K562 (cell line): ENCODE results near the gene OR7G3. TPM values are rescaled to one million over a fixed set of nuclear protein-coding genes. Genes with fewer than 3 reads are reported as not detected.

Source experiments
- ATAC-seq: fragments of 200-7000 bp; cut with Tn5 transposase; 3 replicates; pipeline ENCODE4 v1.9.1; 2020; ENCODE audit warnings: moderate library complexity
- BruUV-seq: library from RNA; stranded (reverse); fragments of 400-500 nt; replicated peaks from 2 replicates; lab custom pipeline; 2021; lab: Mats Ljungman, UMichigan
- CTCF ChIA-PET: fragments of 300-600 bp; formaldehyde crosslinking; extraction: SDS; loops from one replicate; lab custom pipeline; 2021; ENCODE audit warnings: low intra/inter-chr PET ratio; lab: Yijun Ruan, JAX
- POLR2A ChIA-PET: fragments of 300-600, 350-650 bp; sonication (Branson Sonifier 250); formaldehyde crosslinking; extraction: SDS; loops from one replicate; lab custom pipeline; 2021; ENCODE audit warnings: antibody characterized with exemption, inconsistent platforms; lab: Yijun Ruan, JAX
- DNase-seq, 4 experiments: peaks; one replicate each; pipeline versions ENCODE4 v3.0.0 to v3.0.0-alpha.2; 2011 to 2018; ENCODE audit warnings: low spot score in 3 of 4, mixed read lengths in 3 of 4; ENCODE audit errors: extremely low read depth in 1 of 4
- FAIRE-seq: peaks from 2 replicates; lab custom pipeline; 2011; peaks lifted over from hg19 to GRCh38; lab: Jason Lieb, UNC
- H2AFZ ChIP-seq: 2 replicates; pipeline ENCODE4 v1.6.0; 2011; ENCODE audit warnings: low read depth, low read length, control low read depth, inconsistent platforms
- H3K27ac ChIP-seq: fragments of 200-600 bp; 3 replicates; pipeline ENCODE4 v1.8.0; 2011; ENCODE audit warnings: low read depth, mild to moderate bottlenecking, control low read depth, inconsistent platforms, low read length, moderate library complexity, mixed read lengths; ENCODE audit errors: extremely low read depth
- H3K27me3 ChIP-seq, 2 experiments: fragments of 300-600 bp in 1 of 2; 2 replicates in 1 of 2; 3 replicates in 1 of 2; pipeline versions ENCODE4 v1.6.0 to v1.8.0; 2011; ENCODE audit warnings: inconsistent platforms in 2 of 2, low read length in 2 of 2, mild to moderate bottlenecking in 1 of 2, mixed read lengths in 1 of 2, moderate library complexity in 1 of 2; ENCODE audit not compliant: control insufficient read depth in 2 of 2, insufficient read depth in 2 of 2
- H3K36me3 ChIP-seq: fragments of 300-600 bp; 3 replicates; pipeline ENCODE4 v1.8.0; 2011; ENCODE audit warnings: mild to moderate bottlenecking, low read length, inconsistent platforms; ENCODE audit not compliant: control insufficient read depth, insufficient read depth
- H3K4me1 ChIP-seq, 2 experiments: fragments of 200-600 bp in 1 of 2; replicated peaks in 1 of 2; 2 replicates in 1 of 2; 3 replicates in 1 of 2; pipeline versions ENCODE4 v1.5.1 to v1.8.0; 2011; ENCODE audit warnings: inconsistent platforms in 2 of 2, low read length in 2 of 2, mild to moderate bottlenecking in 1 of 2, mixed read lengths in 1 of 2, moderate library complexity in 1 of 2; ENCODE audit not compliant: control insufficient read depth in 2 of 2, insufficient read depth in 2 of 2
- H3K4me2 ChIP-seq: 2 replicates; pipeline ENCODE4 v1.6.1; 2011; ENCODE audit warnings: low read length, control low read depth, inconsistent platforms, mixed read lengths; ENCODE audit not compliant: insufficient read depth
- H3K4me3 ChIP-seq: fragments of 200-600 bp; sonication (generic), shearing (Covaris generic); 2 replicates; pipeline ENCODE4 v1.5.1; 2016; ENCODE audit warnings: control low read depth, inconsistent platforms
- H3K79me2 ChIP-seq: fragments of 200-600 bp; 3 replicates; pipeline ENCODE4 v1.8.0; 2011; ENCODE audit warnings: low read length, inconsistent platforms; ENCODE audit not compliant: control insufficient read depth, insufficient read depth
- H3K9ac ChIP-seq, 2 experiments: 2 replicates each; pipeline versions ENCODE4 v1.6.0 to v1.6.1; 2011; ENCODE audit warnings: low read depth in 2 of 2, low read length in 2 of 2, control low read depth in 1 of 2, inconsistent platforms in 1 of 2, mild to moderate bottlenecking in 1 of 2, mixed read lengths in 1 of 2; ENCODE audit not compliant: insufficient read depth in 1 of 2
- H3K9me1 ChIP-seq: one replicate; pipeline ENCODE4 v1.6.0; 2011; ENCODE audit warnings: inconsistent platforms, mild to moderate bottlenecking, low read length, moderate library complexity; ENCODE audit not compliant: control insufficient read depth, insufficient read depth
- H3K9me3 ChIP-seq: replicated peaks from 2 replicates; pipeline ENCODE4 v1.5.1; 2011; ENCODE audit warnings: low read depth, low read length, inconsistent platforms; ENCODE audit not compliant: control insufficient read depth, insufficient read depth
- H4K20me1 ChIP-seq: replicated peaks from 2 replicates; pipeline ENCODE4 v1.6.1; 2011; ENCODE audit warnings: low read length, inconsistent platforms, mixed read lengths; ENCODE audit not compliant: control insufficient read depth, insufficient read depth
- E2F6 ChIP-seq, 2 experiments: IDR thresholded peaks; 2 replicates each; pipeline ENCODE4 v1.6.1; 2011; ENCODE audit warnings: borderline replicate concordance in 1 of 2, control low read depth in 1 of 2, low read depth in 1 of 2, low read length in 1 of 2, mild to moderate bottlenecking in 1 of 2, mixed read lengths in 1 of 2, moderate library complexity in 1 of 2; ENCODE audit not compliant: insufficient read depth in 1 of 2, insufficient read length in 1 of 2, poor library complexity in 1 of 2, severe bottlenecking in 1 of 2; ENCODE audit errors: extremely low read depth in 1 of 2
- FOXK2 ChIP-seq, 2 experiments: fragments of 450-650 bp; IDR thresholded peaks in 1 of 2; conservative IDR thresholded peaks in 1 of 2; 2 replicates each; pipeline ENCODE4 v1.6.1; 2016; ENCODE audit warnings: low read depth in 2 of 2, mild to moderate bottlenecking in 1 of 2
- POLR2B ChIP-seq: fragments of 450-650 bp; IDR thresholded peaks from 2 replicates; pipeline ENCODE4 v1.6.1; 2018; ENCODE audit warnings: low read depth; ENCODE audit not compliant: partially characterized antibody
- PRPF4 ChIP-seq: fragments of 200-400 bp; formaldehyde crosslinking; IDR thresholded peaks from one replicate; pipeline ENCODE4 v1.6.1; 2017; ENCODE audit warnings: low read length, low read depth, mild to moderate bottlenecking; ENCODE audit not compliant: insufficient read depth, poor library complexity, severe bottlenecking
- RBM25 ChIP-seq: fragments of 200-400 bp; formaldehyde crosslinking; IDR thresholded peaks from 2 replicates; pipeline ENCODE4 v1.6.1; 2018; ENCODE audit warnings: low read length, low read depth, moderate library complexity; ENCODE audit not compliant: severe bottlenecking
- SMARCE1 ChIP-seq: fragments of 450-650 bp; IDR thresholded peaks from 2 replicates; pipeline ENCODE4 v1.7.1; 2016; ENCODE audit warnings: mild to moderate bottlenecking
- SMC3 ChIP-seq: conservative IDR thresholded peaks from 2 replicates; pipeline ENCODE4 v1.6.1; 2011; ENCODE audit warnings: low read depth, low read length, improper control_type of control experiment; ENCODE audit not compliant: insufficient read depth
- SRSF3 ChIP-seq: fragments of 200-400 bp; formaldehyde crosslinking; IDR thresholded peaks from 2 replicates; pipeline ENCODE4 v1.6.1; 2016; ENCODE audit warnings: mild to moderate bottlenecking, low read length, moderate library complexity; ENCODE audit not compliant: insufficient read depth
- U2AF2 ChIP-seq: fragments of 200-400 bp; formaldehyde crosslinking; optimal IDR thresholded peaks from 2 replicates; pipeline ENCODE3; 2017; ENCODE audit warnings: low read depth, mild to moderate bottlenecking, low read length
- ZBTB49 ChIP-seq: sonication (generic); formaldehyde crosslinking; IDR thresholded peaks from 2 replicates; pipeline ENCODE4 v1.8.0; 2022; ENCODE audit warnings: missing genetic modification reagents, mild to moderate bottlenecking, borderline replicate concordance
- ZNF354B ChIP-seq: fragments of 250-450 bp; sonication (Bioruptor Pico); IDR thresholded peaks from 2 replicates; pipeline ENCODE4 v1.4.0; 2020
- ZNF584 ChIP-seq: fragments of 200-800 bp; sonication (Bioruptor generic); IDR thresholded peaks from 2 replicates; pipeline ENCODE4 v1.6.1; 2016; ENCODE audit warnings: low read depth, mild to moderate bottlenecking, missing genetic modification characterization, missing compliant biosample characterization
- WGBS: fragments of 100-300 bp; shearing (Covaris generic); methylation state at CpG from one replicate; pipeline ENCODE4 v1.1.6; 2016; ENCODE audit warnings: low coverage, mixed read lengths; ENCODE audit not compliant: insufficient coverage; ENCODE audit errors: missing lambda C conversion rate; 5-methylcytosine and 5-hydroxymethylcytosine counted together
- in situ Hi-C: fragments of 300-500 bp; cut with MboI; formaldehyde crosslinking; loops from 4 replicates; pipeline ENCODE4 v1.15.0; 2018; ENCODE audit warnings: inconsistent platforms, mixed read lengths
- intact Hi-C: fragments of 100-400 bp; cut with micrococcal nuclease; formaldehyde crosslinking; loops from 2 replicates; pipeline ENCODE4 v1.14.2; 2022
- polyA plus RNA-seq, 8 experiments: library from polyadenylated mRNA; depleted of rRNA in 4 of 8; stranded (reverse) in 5 of 8; unstranded in 3 of 8; fragments of >200 nt; fragmentation: Nextera tagmentation in 2 of 8; fragmentation: Illumina TruSeq in 1 of 8; extraction: Ambion mirVana in 2 of 8; extraction: Trizol in 1 of 8; gene quantifications; 2 replicates each; pipeline versions ENCODE4 v1.2.1 to v1.2.3, GENCODE V29; 2011 to 2014; ENCODE audit warnings: inconsistent platforms in 1 of 8, missing spikeins in 1 of 8
- total RNA-seq, 7 experiments: library from RNA; depleted of rRNA in 6 of 7; stranded (reverse); fragments of >200 nt in 6 of 7; fragmentation: Illumina TruSeq in 2 of 7; extraction: Trizol in 2 of 7; gene quantifications; 2 replicates each; pipeline versions ENCODE4 v1.2.1 to v1.2.3, GENCODE V29; 2011 to 2021; ENCODE audit warnings: low replicate concordance in 1 of 7
- TF ChIP-seq, protein P1 (sequence below), 2 experiments: fragments of 150-350 bp in 1 of 2; IDR thresholded peaks; 2 replicates each; pipeline ENCODE4 v1.6.1; 2012 to 2016; ENCODE audit warnings: low read depth in 2 of 2, low read length in 2 of 2, mild to moderate bottlenecking in 1 of 2, moderate library complexity in 1 of 2
- TF ChIP-seq, protein P2 (sequence below): sonication (generic); formaldehyde crosslinking; IDR thresholded peaks from 2 replicates; pipeline ENCODE4 v1.9.0; 2022; ENCODE audit warnings: mild to moderate bottlenecking, missing genetic modification reagents

OR7G3 gene
- total and polyA plus RNA-seq, 9 of the 15 experiments (the other 6 are each of a cell fraction or from before 2014, with no cell fraction given) = not detected

DNA sequence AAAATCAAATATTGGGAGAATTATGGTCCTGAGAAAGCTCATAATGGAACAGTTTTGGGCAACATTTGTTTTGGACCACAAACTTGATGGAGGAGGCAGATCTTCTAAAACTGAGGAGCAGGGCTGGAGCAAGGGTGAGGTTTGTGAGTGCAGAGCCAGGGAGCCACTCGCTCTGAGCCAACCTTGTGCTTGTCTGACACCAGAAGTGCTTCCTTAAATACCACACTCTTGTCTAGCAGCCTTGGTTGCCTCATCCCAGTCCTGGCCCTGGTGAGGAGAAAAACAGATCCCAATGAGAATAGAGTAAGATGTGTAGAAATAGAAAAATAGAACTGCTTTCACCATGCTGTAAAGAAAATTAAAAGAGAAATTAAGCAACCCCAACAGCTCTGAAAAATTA lies 20.1 kb upstream of the OR7G3 start:
- CTCF ChIA-PET = no interaction called here
- intact Hi-C loops (no loop called here), in situ Hi-C loops (no loop called here)
- 100% methylated on average over 1 of the region's 1 CpG for WGBS
- ATAC-seq (no peak), DNase-seq (no peak), FAIRE-seq (no peak)
- H3K4me2 ChIP-seq = no peak overlapping the region
- no peak overlapping the region for H3K4me3 ChIP-seq
- H3K9ac ChIP-seq = no peak overlapping the region
- H2AFZ ChIP-seq = no peak overlapping the region
- POLR2A ChIA-PET = no interaction called here
- no TSS peak for BruUV-seq
- no peak overlapping the region for H3K27ac ChIP-seq
- H3K4me1 ChIP-seq = no peaks in the 10 kb centered on the region
- peaks cover 97% of the 10 kb centered on the region for H3K79me2 ChIP-seq
- H3K9me3 ChIP-seq = peaks cover 18% of the 10 kb centered on the region
- no peaks in the 10 kb centered on the region for H3K27me3 ChIP-seq
- no peaks in the 10 kb centered on the region for H3K9me1 ChIP-seq
- peaks cover 56% of the 10 kb centered on the region for H3K36me3 ChIP-seq
- H4K20me1 ChIP-seq = no peaks in the 10 kb centered on the region
- TF ChIP-seq SMARCE1 (no peak), U2AF2 (no peak), E2F6 (IDR thresholded peaks at IDR 0.05; ENCODE audit: borderline replicate concordance in 1 of 2, extremely low read depth in 1 of 2, insufficient read depth in 1 of 2, insufficient read length in 1 of 2, low read depth in 1 of 2, low read length in 1 of 2, poor library complexity in 1 of 2, severe bottlenecking in 1 of 2) (no peak), SRSF3 (no peak), RBM25 (no peak), ZNF584 (no peak), POLR2B (no peak), FOXK2 (conservative IDR thresholded peaks at IDR 0.05 in 1 of 2, IDR thresholded peaks at IDR 0.05 in 1 of 2; ENCODE audit: low read depth in 2 of 2) (no peak), ZNF354B (CRISPR knock-in tag) (no peak), ZBTB49 (no peak), PRPF4 (no peak), SMC3 (no peak)
- TF ChIP-seq, protein P1, sequence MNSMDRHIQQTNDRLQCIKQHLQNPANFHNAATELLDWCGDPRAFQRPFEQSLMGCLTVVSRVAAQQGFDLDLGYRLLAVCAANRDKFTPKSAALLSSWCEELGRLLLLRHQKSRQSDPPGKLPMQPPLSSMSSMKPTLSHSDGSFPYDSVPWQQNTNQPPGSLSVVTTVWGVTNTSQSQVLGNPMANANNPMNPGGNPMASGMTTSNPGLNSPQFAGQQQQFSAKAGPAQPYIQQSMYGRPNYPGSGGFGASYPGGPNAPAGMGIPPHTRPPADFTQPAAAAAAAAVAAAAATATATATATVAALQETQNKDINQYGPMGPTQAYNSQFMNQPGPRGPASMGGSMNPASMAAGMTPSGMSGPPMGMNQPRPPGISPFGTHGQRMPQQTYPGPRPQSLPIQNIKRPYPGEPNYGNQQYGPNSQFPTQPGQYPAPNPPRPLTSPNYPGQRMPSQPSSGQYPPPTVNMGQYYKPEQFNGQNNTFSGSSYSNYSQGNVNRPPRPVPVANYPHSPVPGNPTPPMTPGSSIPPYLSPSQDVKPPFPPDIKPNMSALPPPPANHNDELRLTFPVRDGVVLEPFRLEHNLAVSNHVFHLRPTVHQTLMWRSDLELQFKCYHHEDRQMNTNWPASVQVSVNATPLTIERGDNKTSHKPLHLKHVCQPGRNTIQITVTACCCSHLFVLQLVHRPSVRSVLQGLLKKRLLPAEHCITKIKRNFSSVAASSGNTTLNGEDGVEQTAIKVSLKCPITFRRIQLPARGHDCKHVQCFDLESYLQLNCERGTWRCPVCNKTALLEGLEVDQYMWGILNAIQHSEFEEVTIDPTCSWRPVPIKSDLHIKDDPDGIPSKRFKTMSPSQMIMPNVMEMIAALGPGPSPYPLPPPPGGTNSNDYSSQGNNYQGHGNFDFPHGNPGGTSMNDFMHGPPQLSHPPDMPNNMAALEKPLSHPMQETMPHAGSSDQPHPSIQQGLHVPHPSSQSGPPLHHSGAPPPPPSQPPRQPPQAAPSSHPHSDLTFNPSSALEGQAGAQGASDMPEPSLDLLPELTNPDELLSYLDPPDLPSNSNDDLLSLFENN (IDR thresholded peaks at IDR 0.05; ENCODE audit: low read depth in 2 of 2, low read length in 2 of 2) = no peak
- TF ChIP-seq, protein P2, sequence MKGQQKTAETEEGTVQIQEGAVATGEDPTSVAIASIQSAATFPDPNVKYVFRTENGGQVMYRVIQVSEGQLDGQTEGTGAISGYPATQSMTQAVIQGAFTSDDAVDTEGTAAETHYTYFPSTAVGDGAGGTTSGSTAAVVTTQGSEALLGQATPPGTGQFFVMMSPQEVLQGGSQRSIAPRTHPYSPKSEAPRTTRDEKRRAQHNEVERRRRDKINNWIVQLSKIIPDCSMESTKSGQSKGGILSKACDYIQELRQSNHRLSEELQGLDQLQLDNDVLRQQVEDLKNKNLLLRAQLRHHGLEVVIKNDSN = no peak
